ENCODE measurements around the gene SLC25A10.

The SLC25A10 gene

GRCh38 chr17:81686614-81687013 is 25.5 kb upstream of the SLC25A10 start:
- DNase-seq (ENCODE audit: low read depth in 2 of 2): no peak

GRCh38 chr17:81687770-81688541 is 24.1 kb upstream of the SLC25A10 start:
- no peak for DNase-seq (ENCODE audit: low read depth in 2 of 2)

- no peak for DNase-seq (ENCODE audit: low read depth in 2 of 2)
Observed at GRCh38 chr17:81688616-81689015, 23.5 kb upstream of the SLC25A10 start.

GRCh38 chr17:81690066-81690465 is 22.0 kb upstream of the SLC25A10 start:
- DNase-seq (ENCODE audit: low read depth in 2 of 2): no peak

- no peak for DNase-seq (ENCODE audit: low read depth in 2 of 2)
Observed at GRCh38 chr17:81690549-81690948, 21.5 kb upstream of the SLC25A10 start.

- no peak for DNase-seq (ENCODE audit: low read depth in 2 of 2)
Observed at GRCh38 chr17:81691196-81691595, 20.9 kb upstream of the SLC25A10 start.

GRCh38 chr17:81691608-81692007 is 20.5 kb upstream of the SLC25A10 start:
- DNase-seq (ENCODE audit: low read depth in 2 of 2): no peak

- no peak for DNase-seq (ENCODE audit: low read depth in 2 of 2)
Observed at GRCh38 chr17:81693509-81694210, 18.4 kb upstream of the SLC25A10 start.

GRCh38 chr17:81694810-81695209 is 17.3 kb upstream of the SLC25A10 start:
- no peak for DNase-seq (ENCODE audit: low read depth in 2 of 2)

- DNase-seq (ENCODE audit: low read depth in 2 of 2): no peak
Observed at GRCh38 chr17:81695211-81695610, 16.9 kb upstream of the SLC25A10 start.

- DNase-seq (ENCODE audit: low read depth in 2 of 2): no peak
Observed at GRCh38 chr17:81695801-81696200, 16.3 kb upstream of the SLC25A10 start.

GRCh38 chr17:81696218-81696941 is 15.7 kb upstream of the SLC25A10 start:
- DNase-seq (ENCODE audit: low read depth in 2 of 2): no peak

- DNase-seq (ENCODE audit: low read depth in 2 of 2): no peak
Observed at GRCh38 chr17:81697261-81698044, 14.6 kb upstream of the SLC25A10 start.

- DNase-seq (ENCODE audit: low read depth in 2 of 2): no peak
Observed at GRCh38 chr17:81700353-81701287, 11.5 kb upstream of the SLC25A10 start.

- DNase-seq (ENCODE audit: low read depth in 2 of 2): no peak
Observed at GRCh38 chr17:81701288-81702071, 10.6 kb upstream of the SLC25A10 start.

GRCh38 chr17:81702934-81703746 is 8.9 kb upstream of the SLC25A10 start, which contains the start of gene MRPL12:
Gene MRPL12 (plus strand): TSS chr17:81703367. CDS start chr17:81703502, 135 bp downstream.
- DNase-seq (ENCODE audit: low read depth in 2 of 2): peak; percentile 68 to 77

GRCh38 chr17:81703747-81704654 is 8.1 kb upstream of the SLC25A10 start:
- DNase-seq (ENCODE audit: low read depth in 2 of 2): no peak

All from stimulated activated CD4-positive, alpha-beta T cell treated with anti-CD3 and anti-CD28 coated beads, Interleukin-1b, Interleukin-23, amount 100 ng/mL, for 1 hour (primary cell).